ENCODE measurements around the gene NPC2.

NPC2 gene

GRCh38 chr14:74501691-74502090, 8.6 kb upstream of the NPC2 start:
- no peak for DNase-seq

GRCh38 chr14:74501135-74501614, 8.1 kb upstream of the NPC2 start:
- no peak for DNase-seq

- no peak for DNase-seq
Measured at GRCh38 chr14:74500417-74501134, 7.5 kb upstream of the NPC2 start.

- DNase-seq: no peak
Measured at GRCh38 chr14:74495356-74495755, 2.3 kb upstream of the NPC2 start.

- peak; percentile 100 for DNase-seq
Measured at GRCh38 chr14:74493343-74494261, 497 bp upstream of the NPC2 start, which contains the start of gene ISCA2. Gene ISCA2 (plus strand): TSS chr14:74493765. CDS start chr14:74493775, 10 bp downstream.

GRCh38 chr14:74491956-74492775, 939 bp downstream of the NPC2 start:
- peak; percentile 24 for DNase-seq

- no peak for DNase-seq
Measured at GRCh38 chr14:74490486-74490885, 2.6 kb downstream of the NPC2 start.

GRCh38 chr14:74488786-74489397, 4.2 kb downstream of the NPC2 start:
- no peak for DNase-seq

- DNase-seq: no peak
Measured at GRCh38 chr14:74486164-74486563, 6.9 kb downstream of the NPC2 start.

- DNase-seq: no peak
Measured at GRCh38 chr14:74483321-74483720, 9.8 kb downstream of the NPC2 start.

- no peak for DNase-seq
Measured at GRCh38 chr14:74482571-74482970, 10.5 kb downstream of the NPC2 start.

GRCh38 chr14:74480046-74480445, 13.1 kb downstream of the NPC2 start:
- DNase-seq: no peak

- no peak for DNase-seq
Measured at GRCh38 chr14:74478996-74479635, 14.0 kb downstream of the NPC2 start.

- no peak for DNase-seq
Measured at GRCh38 chr14:74476607-74477006, 16.5 kb downstream of the NPC2 start.

- DNase-seq: no peak
Measured at GRCh38 chr14:74476107-74476506, 17.0 kb downstream of the NPC2 start.

- DNase-seq: no peak
Measured at GRCh38 chr14:74475678-74476077, 17.4 kb downstream of the NPC2 start.

GRCh38 chr14:74474376-74474775, 18.7 kb downstream of the NPC2 start:
- no peak for DNase-seq

- no peak for DNase-seq
Measured at GRCh38 chr14:74472601-74473000, 20.5 kb downstream of the NPC2 start.

GRCh38 chr14:74469548-74470518, 23.3 kb downstream of the NPC2 start:
- DNase-seq: no peak

GRCh38 chr14:74468513-74468912, 24.6 kb downstream of the NPC2 start:
- no peak for DNase-seq

GRCh38 chr14:74465335-74465734, 27.8 kb downstream of the NPC2 start:
- no peak for DNase-seq

All from CD4-positive, alpha-beta T cell treated with Interferon gamma for 1 hour (primary cell).